HG03439 (cell line): ENCODE data around the gene ISG15.

Source experiments
- ATAC-seq: cut with Tn5 transposase; IDR thresholded peaks from one replicate; pipeline ENCODE4 v1.9.1; 2021; ENCODE audit warnings: mild to moderate bottlenecking, moderate library complexity; ENCODE audit not compliant: unreplicated experiment

The ISG15 gene

DNA sequence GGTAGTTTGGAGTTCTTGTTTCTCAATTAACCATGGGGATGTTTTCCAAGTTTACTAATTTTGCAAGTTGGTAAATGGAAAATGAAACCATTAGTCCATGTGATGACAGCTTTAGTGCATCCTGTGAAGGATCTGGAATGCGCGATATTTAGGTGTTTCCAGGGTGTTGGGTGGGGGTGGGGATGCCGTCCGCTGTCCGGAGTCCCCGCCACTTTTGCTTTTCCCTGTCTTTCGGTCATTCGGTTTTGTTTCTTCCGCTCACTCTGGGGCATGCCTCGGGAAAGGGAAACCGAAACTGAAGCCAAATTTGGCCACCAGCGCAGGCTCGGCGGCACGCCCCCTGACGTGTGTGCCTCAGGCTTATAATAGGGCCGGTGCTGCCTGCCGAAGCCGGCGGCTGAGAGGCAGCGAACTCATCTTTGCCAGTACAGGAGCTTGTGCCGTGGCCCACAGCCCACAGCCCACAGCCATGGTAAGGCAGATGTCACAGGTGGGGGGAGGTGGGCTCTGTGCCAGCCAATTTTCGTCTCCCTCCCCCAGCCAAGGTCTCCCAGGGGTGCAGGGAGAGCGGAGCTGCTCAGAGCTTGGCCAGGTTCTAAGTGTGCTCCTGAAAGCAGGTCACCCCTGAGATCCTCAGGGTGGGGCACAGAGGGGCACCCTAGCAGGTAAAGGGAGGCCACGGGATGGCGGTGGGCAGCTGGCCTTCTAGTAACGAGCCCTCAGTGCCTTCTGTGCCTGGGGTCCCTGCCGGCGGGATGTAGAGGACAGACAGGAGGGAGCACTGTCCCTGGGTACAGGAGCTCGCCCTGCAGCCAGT lies at the start of gene ISG15:
TSS of gene ISG15 (plus strand) at position 393 of the 817 bp plus-strand sequence. CDS start at position 470, 77 bp downstream.
- peak; percentile 65 for ATAC-seq

DNA sequence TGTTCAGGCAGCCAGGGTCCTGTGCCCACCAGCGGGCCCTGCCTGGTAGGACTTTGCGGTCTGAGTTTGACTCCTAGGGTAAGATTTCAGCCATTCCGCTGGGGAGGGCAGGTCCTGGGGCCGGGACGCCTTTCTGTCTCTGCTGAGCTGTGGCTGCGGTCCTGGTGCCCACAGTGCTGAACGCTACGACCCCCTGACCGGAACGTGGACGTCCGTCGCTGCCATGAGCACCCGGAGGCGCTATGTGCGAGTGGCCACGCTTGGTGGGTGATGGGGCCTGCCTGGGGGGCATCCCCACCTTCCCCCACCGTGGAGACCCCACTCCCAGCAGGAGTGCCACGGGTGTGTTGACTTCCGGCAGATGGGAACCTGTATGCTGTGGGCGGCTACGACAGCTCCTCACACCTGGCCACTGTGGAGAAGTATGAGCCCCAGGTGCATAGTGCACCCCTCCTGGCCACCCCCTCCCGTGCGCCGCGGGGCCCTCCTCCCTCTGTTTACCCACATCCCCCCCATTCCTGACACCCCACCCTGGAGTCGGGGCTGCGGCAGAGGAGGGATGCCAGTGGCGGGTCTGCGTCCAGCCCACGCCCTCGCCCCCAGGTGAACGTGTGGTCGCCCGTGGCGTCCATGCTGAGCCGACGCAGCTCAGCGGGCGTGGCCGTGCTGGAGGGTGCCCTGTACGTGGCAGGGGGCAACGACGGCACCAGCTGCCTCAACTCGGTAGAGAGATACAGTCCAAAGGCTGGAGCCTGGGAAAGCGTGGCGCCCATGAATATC lies 49.4 kb upstream of the ISG15 start:
- no peak for ATAC-seq

DNA sequence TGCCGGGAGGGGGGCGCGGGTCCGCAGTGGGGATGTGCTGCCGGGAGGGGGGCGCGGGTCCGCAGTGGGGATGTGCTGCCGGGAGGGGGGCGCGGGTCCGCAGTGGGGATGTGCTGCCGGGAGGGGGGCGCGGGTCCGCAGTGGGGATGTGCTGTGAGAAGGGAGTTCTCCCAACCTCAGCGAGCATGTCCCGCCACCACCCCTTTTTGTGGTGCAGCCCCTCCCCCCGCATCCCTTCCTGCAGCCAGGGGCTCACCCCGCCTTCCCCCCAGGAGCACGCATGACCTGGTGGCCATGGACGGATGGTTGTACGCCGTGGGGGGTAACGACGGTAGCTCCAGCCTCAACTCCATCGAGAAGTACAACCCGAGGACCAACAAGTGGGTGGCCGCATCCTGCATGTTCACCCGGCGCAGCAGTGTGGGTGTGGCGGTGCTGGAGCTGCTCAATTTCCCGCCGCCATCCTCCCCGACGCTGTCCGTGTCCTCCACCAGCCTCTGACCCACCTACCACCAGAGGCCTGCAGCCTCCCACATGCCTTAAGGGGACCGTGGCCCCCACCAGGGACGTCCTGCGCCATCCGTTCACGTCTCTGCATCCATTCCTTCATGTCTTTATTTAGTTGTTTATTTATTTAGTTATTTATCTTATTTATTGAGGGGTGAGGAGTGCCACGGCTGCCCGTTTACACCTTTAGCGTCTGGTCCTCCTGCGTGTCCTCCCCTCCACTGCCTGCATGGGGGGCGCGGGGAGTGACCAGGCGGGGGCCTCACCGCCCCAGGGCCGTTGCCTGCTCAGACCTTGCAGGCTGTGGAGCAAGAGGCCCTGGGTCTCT lies 48.4 kb upstream of the ISG15 start:
- ATAC-seq: no peak

DNA sequence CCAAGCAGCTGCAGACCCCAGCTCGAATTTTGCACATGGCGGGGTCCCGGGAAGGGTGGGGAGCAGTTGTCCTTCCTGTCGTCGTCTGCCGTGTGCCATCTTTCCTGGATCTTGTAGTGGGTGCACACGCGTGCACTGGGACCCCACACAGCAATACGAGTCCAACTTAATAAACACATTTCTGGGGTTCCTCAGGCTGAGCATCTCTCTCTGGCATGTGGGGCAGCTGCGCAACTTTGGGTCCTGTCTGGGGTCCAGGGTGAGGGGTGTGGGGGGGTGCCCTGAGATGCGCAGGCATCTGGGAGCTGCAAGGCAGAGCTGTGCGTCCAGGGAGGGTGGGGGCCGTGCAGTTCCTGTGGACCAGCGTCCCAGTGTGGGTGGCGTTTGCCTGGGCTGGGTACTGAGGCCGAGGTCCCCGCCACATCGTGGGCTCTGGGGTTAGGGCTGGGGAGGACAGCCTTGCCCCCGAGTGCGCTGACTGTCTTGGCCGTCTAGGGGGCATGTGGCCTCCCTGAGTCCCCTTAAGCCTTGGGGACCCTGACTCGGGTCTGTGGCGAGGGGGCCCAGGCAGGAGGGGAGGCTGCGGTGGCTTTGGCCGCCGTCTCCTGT lies 47.7 kb upstream of the ISG15 start:
- no peak for ATAC-seq

DNA sequence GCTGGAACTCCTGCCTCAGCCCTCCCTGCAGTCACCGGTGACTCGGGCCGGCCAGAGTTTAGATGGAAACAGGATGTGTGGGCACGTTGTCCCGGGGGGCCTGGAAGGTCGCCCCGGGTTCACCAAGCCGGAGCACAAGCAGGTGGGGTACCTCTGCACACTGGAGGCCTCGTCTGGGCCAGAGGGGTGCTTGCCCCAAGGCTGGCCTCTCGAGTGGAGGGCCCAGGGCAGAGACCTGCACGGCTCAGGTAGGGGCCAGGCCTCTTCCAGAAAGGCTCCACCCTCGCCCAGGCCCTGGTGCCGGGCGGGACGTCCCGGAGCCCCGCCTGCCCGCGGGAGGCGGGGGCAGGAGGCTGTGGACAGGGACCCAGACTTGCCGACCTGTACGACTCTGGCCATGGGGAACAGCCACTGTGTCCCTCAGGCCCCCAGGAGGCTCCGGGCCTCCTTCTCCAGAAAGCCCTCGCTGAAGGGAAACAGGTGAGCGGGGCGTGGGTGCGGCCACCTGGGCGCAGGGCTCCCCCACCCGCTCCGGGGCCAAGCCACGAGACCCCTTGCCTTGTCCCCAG lies 47.1 kb upstream of the ISG15 start, which contains the start of gene PLEKHN1:
TSS of gene PLEKHN1 (plus strand) at position 348 of the 569 bp plus-strand sequence. CDS start at position 398, 50 bp downstream.
- ATAC-seq: peak; percentile 28

DNA sequence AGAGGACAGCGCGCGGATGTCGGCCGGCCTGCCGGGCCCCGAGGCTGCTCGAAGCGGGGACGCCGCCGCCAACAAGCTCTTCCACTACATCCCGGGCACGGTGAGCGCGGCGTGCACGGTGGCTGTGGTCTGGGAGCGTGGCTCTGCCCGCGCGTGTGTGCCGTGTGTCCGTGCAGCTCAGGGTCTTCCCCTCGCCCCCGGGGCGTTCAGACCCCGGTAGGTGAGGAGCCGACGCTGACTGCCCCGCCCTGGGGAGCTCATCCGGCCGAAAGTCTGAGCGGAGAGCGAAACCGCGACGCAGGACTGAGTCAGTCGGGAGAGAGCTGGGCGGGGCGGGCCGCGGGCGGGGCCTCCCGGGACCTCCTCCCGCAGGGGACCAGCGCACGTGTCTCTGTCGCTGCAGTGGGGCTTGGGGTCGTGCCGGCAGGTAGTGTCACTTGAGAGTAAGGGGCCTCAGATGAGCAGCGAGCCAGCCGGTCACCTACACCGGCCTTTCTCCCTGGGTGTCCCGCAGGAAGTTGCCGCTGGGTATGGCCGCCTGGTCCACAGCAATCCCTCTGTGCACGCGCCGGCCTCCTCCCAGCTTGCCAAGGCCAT lies 46.5 kb upstream of the ISG15 start:
- peak; percentile 57 for ATAC-seq

DNA sequence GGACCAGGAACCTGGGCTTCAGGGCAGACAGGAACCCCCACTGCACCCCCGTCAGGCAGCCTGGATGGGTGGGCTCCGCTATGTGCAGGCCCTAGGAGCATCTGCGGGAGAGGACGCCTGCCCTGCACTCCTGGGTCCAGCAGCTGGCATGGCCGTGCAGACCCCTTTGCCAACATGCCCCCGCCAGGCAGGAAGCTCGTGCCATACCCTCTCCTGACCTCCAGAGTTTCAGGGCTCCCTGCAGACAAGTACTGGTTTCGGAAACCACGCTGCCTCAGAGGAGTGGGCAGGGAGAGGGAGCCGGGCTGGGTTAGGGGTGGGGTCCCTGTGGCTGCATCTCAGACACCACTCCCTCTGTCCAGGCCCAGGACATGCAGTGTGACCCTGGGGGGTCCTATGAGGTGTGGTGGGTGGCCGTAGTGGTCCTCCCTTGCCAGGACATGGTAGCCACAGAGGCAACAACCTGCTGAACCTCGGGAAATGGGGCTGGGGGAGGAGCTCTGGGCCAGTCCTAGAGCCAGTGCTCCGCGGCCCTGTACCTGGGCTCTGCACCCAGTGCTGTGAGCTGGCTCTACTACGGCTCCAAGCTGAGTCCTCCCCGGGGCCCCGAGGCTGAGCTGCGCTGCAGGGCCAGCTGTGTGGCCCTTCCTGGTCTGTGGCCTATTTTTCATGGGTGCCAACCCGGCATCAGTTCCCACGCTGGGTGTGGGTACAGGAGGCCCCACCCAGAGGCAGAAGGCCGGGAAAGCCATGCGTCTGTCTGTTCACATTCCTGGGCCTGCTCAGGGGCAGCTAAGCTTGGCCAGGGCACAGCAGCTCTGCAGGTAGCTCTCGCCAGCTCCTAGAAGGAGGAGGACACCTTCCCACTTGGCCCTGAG lies 45.6 kb upstream of the ISG15 start:
- no peak for ATAC-seq

DNA sequence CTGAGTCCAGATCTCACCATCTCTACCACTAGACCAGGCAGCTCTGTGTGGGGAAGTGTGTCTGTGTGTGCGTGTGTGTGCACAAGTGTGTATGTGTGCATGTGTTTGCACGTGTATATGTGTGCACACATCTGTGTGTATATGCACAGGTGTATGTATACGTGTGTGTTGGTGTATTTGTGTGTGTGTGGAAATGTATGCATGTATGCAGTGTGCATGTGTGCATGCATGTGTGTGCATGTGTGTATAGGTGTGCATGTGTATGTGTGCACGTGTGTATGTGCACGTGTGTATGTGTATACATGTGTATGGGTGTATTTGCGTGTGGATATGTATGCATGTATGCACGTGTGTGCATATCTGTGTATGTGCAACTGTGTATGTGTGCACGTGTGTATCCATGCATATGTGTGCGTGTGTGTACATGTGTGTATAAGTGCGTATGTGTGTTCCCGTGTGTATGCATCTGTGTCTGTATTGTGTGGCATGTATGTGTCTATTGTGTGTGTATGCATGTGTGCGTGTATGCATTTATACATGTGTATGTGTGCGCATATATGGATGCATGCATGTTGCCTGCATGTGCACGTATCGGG lies 43.9 kb upstream of the ISG15 start:
- ATAC-seq: no peak

DNA sequence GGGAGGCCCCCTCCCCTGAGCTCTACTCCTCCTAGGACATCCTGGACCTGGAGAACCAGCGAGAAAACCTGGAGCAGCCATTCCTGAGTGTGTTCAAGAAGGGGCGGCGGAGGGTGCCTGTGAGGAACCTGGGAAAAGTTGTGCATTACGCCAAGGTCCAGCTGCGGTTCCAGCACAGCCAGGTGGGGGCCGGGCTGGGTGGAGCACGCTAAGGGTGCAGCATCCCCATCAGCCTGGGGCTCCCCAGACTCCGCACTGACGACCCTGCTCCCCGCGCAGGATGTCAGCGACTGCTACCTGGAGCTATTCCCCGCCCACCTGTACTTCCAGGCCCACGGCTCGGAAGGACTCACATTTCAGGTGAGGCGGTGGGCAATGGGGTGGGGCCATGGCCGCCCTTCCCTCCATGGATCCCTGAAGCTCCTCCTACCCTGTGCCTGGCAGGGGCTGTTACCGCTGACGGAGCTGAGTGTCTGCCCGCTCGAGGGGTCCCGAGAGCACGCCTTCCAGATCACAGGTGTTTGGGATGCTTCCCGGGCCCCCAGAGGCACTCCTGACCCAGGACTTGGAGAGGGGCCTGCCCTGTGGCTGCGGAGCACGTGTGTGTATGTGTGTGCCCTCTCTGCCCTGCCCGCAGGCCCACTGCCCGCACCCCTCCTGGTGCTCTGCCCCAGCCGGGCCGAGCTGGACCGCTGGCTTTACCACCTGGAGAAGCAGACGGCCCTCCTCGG lies 42.9 kb upstream of the ISG15 start:
- no peak for ATAC-seq

DNA sequence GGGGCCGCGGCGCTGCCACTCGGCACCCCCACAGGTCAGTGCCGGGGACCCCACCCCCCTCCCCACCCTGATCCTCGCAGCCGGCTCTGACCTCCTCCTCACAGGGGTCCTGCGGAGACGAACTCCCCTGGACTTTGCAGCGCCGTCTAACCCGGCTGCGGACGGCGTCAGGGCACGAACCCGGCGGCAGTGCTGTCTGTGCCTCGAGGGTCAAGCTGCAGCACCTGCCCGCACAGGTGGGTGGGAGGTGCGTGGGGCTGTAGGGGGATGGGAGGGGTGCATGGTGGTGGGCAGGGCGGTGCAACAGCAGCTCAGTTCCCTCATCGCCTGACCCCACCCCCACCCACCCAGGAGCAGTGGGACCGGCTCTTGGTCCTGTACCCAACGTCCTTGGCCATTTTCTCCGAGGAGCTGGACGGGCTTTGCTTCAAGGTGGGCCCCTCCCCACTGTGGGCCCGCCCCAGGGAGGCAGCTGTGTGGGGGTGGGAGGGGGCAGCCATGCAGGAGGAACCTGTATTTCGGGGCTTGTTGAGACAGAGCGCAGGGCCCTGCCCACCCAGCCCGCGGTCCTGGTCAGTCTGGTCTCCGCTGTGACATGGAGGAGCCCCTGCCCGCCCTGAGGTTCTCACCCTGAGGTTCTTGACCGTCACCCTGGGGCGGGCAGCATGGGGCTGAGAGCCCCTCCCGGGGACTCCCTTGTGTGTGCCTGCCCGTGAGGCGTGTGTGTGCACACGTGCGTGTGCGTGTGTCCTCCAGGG lies 42.1 kb upstream of the ISG15 start:
- no peak for ATAC-seq

DNA sequence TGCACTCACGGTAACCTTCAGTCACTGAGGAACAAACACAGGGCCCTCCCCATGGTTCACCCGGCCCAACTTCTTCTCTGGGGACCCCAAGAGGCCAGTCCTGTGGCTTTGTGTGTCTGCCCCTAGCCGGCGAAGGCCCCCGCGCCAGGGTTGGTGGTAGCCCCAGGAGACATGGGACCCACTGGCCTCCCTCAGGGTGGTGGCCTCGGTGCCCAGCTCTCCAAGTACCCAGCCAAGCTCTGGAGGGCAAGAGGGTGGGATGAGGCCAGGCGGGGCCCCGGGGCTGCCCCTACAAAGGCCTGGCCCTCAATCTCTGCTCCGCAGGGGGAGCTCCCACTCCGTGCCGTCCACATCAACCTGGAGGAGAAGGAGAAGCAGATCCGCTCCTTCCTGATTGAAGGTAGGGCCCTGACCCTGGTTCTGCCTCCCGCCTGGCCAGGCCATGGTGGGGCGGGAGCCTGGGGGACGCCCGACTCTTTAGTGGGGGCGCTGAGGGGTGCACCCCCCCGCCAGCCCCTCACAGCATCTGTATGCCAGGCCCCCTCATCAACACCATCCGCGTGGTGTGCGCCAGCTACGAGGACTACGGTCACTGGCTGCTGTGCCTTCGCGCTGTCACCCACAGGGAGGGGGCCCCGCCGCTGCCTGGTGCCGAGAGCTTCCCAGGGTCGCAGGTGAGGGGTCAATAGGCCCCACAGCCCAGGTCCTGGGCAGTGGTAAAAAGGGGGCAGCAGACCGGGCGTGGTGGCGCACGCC lies 41.4 kb upstream of the ISG15 start:
- ATAC-seq: no peak

DNA sequence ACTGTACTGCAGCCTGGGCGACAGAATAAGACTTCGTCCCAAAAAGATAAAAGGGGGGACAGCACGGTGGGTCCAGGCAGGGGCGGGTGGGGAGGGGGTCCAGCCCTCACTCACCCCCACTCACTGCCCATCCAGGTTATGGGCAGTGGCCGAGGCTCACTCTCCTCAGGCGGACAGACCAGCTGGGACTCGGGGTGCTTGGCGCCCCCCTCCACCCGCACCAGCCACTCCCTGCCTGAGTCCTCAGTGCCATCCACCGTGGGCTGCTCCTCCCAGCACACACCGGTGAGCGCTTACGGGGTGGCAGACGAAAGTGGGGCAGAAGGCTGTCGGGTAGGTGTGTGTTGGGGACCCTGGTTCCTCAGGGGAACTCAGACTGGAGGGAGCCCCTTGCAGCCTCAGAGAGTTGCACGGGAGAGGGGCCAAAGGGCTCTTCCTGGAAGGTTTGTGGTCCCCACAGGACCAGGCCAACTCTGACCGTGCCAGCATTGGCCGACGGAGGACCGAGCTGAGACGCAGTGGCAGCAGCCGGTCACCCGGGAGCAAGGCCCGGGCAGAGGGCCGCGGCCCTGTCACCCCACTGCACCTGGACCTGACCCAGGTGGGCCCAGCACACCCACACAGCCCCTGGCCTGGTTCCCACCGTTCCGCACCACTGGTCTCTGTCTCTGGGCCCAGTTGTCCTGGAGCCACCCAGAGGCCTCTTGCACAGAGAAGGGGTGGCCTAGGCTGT lies 40.4 kb upstream of the ISG15 start:
- ATAC-seq: no peak

DNA sequence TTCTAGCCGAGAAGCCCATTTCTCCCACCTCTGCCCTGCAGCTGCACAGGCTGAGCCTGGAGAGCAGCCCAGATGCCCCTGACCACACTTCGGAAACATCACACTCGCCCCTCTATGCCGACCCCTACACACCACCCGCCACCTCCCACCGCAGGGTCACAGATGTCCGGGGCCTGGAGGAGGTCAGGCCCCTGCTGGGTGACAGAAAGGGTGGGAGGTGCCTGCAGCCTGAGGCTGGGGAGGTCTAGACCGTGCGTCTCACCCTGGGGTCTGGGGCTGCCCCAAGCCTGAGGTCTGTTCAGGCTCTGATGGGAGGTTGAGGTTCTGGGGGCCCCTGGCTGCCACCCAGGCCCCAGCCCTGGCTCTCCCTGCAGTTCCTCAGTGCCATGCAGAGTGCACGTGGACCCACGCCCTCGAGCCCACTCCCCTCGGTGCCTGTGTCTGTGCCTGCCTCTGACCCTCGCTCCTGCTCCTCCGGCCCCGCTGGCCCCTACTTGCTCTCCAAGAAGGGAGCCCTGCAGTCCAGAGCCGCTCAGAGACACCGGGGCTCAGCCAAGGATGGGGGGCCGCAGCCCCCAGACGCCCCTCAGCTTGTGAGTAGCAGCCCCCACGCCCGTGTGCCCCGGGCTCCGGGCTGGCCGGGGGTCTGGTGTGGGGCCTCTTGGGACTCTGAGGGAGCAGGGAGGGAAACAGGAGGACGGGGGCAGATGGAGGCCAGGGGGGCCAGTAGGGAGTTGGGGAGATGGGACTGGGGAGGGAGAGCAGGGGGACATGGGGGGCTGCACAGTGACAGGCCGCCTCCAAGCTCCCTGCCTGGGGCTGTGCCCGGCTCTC lies 39.6 kb upstream of the ISG15 start:
- no peak for ATAC-seq

DNA sequence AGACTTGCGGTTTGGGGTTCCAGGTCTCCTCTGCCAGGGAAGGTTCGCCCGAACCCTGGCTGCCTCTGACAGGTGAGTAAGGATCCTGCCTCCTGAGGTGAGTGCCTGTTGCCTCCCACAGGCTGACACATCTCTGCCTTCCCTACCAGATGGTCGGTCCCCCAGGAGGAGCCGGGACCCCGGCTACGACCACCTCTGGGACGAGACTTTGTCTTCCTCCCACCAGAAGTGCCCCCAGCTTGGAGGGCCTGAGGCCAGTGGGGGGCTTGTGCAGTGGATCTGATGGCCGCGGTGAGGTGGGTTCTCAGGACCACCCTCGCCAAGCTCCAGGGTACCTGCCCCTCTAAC lies 39.0 kb upstream of the ISG15 start:
- no peak for ATAC-seq

DNA sequence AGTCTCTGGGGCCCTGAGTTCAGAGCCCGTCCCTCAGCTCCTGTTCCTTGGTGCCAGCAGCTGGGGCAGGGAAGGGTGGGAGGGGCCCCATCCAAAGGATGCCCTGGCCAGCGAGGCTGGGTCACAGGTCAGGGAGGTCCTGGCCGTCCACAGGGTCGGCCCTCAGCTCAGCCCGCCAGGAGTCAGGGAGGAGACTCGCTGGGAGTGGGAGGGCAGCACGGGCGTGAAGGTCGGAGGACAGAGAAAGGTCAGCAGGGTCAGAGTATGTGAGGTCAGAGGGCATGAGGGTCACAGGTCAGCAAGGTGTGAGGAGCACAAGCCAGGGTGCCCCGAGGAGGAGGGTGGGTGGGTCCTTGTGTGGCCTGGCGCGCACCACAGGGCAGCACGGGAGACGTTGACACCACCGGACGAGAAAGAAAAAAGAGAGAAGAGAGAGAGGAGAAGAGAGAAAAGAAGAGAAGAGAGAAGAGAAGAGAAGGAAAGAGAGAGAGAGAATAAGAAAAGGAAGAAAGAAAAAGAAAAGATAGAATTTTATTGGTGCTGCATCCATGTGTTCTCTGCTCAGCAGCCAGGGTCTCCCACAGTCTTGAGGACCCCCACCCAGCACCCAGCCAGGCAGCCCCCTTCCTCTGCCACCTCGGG lies 38.5 kb upstream of the ISG15 start:
- ATAC-seq: no peak
